ENCODE results near the gene PHF3. TPM values are rescaled to one million over a fixed set of nuclear protein-coding genes. Genes with fewer than 3 reads are reported as not detected.

PHF3 gene, protein sequence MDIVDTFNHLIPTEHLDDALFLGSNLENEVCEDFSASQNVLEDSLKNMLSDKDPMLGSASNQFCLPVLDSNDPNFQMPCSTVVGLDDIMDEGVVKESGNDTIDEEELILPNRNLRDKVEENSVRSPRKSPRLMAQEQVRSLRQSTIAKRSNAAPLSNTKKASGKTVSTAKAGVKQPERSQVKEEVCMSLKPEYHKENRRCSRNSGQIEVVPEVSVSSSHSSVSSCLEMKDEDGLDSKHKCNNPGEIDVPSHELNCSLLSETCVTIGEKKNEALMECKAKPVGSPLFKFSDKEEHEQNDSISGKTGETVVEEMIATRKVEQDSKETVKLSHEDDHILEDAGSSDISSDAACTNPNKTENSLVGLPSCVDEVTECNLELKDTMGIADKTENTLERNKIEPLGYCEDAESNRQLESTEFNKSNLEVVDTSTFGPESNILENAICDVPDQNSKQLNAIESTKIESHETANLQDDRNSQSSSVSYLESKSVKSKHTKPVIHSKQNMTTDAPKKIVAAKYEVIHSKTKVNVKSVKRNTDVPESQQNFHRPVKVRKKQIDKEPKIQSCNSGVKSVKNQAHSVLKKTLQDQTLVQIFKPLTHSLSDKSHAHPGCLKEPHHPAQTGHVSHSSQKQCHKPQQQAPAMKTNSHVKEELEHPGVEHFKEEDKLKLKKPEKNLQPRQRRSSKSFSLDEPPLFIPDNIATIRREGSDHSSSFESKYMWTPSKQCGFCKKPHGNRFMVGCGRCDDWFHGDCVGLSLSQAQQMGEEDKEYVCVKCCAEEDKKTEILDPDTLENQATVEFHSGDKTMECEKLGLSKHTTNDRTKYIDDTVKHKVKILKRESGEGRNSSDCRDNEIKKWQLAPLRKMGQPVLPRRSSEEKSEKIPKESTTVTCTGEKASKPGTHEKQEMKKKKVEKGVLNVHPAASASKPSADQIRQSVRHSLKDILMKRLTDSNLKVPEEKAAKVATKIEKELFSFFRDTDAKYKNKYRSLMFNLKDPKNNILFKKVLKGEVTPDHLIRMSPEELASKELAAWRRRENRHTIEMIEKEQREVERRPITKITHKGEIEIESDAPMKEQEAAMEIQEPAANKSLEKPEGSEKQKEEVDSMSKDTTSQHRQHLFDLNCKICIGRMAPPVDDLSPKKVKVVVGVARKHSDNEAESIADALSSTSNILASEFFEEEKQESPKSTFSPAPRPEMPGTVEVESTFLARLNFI (N-terminal part only)
- 45.0 and 73.8 TPM in 2 replicates for total RNA-seq

DNA sequence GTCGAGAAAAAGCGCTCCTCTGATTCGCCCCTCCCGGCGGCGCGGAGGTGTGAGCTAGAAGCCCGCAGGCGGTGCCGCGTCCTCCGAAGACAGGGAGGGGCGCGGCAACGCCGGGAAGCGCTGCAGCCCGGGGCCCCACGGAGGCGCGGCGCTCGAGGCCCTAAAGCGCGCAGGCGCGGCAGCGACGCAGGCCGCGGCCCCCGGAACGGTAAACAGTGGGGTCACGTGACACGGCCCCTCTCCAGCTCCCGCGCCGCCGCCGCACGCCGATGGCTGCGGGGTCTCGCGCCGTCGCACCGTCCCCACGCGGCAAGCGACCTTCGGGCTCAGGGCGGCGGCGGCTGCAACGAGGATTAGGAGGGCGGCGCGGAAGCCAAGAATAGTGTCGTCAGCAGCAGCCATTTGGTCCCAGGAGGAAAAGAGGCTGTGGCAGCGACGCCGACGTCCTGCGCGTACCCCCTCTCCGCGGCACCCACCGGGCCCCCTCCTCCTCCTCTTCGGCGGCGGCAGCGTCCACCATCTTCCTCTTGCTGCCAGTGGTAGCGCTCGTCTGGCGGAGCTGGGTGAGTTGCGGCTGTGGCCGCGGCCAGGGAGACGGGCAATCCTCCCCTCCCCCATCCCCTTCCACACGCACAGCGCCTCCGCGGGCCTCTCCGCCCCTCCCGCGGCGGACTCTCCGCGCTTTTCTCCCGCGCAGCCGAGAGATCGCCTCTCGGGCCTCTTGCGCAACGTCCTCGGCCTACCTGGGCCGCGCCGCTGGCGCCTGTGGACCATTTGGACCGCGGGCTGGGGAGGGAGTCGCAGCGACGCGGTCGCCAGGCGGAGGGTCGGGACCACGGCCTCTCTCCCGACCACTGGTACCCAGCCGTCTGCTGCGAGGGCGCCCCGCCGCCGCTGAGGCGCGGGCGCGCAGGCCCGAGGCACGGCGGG is at the start of gene PHF3:
TSS of gene PHF3 (plus strand) at position 215 of the 930 bp plus-strand sequence. CDS start 10,750 bp downstream, outside the sequence.

Small RNAs within 50 kb of the gene (small RNA-seq; reads per million reads assigned to genes)
- gene AL513043.1, result not detected

Other genes starting within 250 kb of the PHF3 start
- gene PTP4A1, start 63.3 kb upstream of the PHF3 start, total RNA-seq, result 27.5 and 28.1 TPM in 2 replicates